RPMI7951 (cell line): ENCODE results near the gene AFM. TPM values are rescaled to one million over a fixed set of nuclear protein-coding genes. Genes with fewer than 3 reads are reported as not detected.

Experiments
- DNase-seq: peaks from one replicate; pipeline ENCODE4 v3.0.0-alpha.2; 2012; ENCODE audit warnings: low read depth
- total RNA-seq: library from RNA; depleted of rRNA; stranded (reverse); fragments of >200 nt; shearing (Covaris generic); gene quantifications from 2 replicates; pipeline ENCODE4 v1.2.3, GENCODE V29; 2014; rRNA removed

AFM gene
- under 0.01 and 0.10 TPM in 2 replicates for total RNA-seq

GRCh38 chr4:73481358-73481757, at the start of gene AFM:
TSS of gene AFM (plus strand) at chr4:73481745. CDS start at chr4:73481776, 31 bp downstream.
- no peak for DNase-seq

- no peak for DNase-seq
Measured at GRCh38 chr4:73431813-73432168, 49.8 kb upstream of the AFM start.

- no peak for DNase-seq
Measured at GRCh38 chr4:73432169-73433000, 49.2 kb upstream of the AFM start.

GRCh38 chr4:73433140-73433539, 48.4 kb upstream of the AFM start:
- no peak for DNase-seq

- peak; percentile 11 for DNase-seq
Measured at GRCh38 chr4:73434311-73434710, 47.2 kb upstream of the AFM start.

GRCh38 chr4:73435984-73436383, 45.6 kb upstream of the AFM start, which contains the start of gene AFP:
TSS of gene AFP (plus strand) at chr4:73436221. CDS start at chr4:73436263, 42 bp downstream.
- DNase-seq: no peak

GRCh38 chr4:73436674-73437557, 44.6 kb upstream of the AFM start:
- no peak for DNase-seq

- no peak for DNase-seq
Measured at GRCh38 chr4:73437558-73437956, 44.0 kb upstream of the AFM start.

- no peak for DNase-seq
Measured at GRCh38 chr4:73438048-73438447, 43.5 kb upstream of the AFM start.

- DNase-seq: no peak
Measured at GRCh38 chr4:73438582-73439215, 42.8 kb upstream of the AFM start.

- DNase-seq: no peak
Measured at GRCh38 chr4:73439445-73439844, 42.1 kb upstream of the AFM start.

- DNase-seq: no peak
Measured at GRCh38 chr4:73439991-73440390, 41.6 kb upstream of the AFM start.

- DNase-seq: no peak
Measured at GRCh38 chr4:73440653-73441052, 40.9 kb upstream of the AFM start.

GRCh38 chr4:73442275-73442674, 39.3 kb upstream of the AFM start:
- DNase-seq: no peak

- DNase-seq: no peak
Measured at GRCh38 chr4:73443224-73443623, 38.3 kb upstream of the AFM start.

- DNase-seq: no peak
Measured at GRCh38 chr4:73445383-73446335, 35.9 kb upstream of the AFM start.

- DNase-seq: peak; percentile 47
Measured at GRCh38 chr4:73446336-73446938, 35.1 kb upstream of the AFM start.

- DNase-seq: peak; percentile 21
Measured at GRCh38 chr4:73447671-73448070, 33.9 kb upstream of the AFM start.

GRCh38 chr4:73448448-73449203, 32.9 kb upstream of the AFM start:
- DNase-seq: no peak
